Measurements from ENCODE around the gene BBS9. TPM values are rescaled to one million over a fixed set of nuclear protein-coding genes. Genes with fewer than 3 reads are reported as not detected.

The BBS9 gene
- total RNA-seq, 4 donors from 2014 or later: 22.0 to 72.5 (median 35.9) TPM

DNA sequence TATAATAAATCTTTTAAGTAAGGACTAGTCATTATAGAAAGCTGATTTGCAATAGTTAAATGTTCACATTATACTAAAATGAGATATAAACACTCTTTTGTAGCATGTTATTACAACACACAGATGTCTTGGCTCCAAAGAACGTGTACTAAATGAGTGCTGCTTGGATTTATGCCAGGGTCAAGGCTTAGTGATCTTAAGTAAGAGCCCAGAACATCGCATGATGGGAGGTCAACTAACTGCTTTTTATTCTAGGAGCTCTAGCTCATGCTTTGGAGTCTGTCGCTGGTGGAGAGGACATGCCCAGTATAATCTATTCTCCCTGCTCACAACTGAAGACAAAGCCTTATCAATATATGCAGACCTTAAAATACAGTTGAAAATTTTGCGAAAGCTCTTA lies 315.1 kb downstream of the BBS9 start:
- Histone ChIP-seq H3K4me3 (no peak overlapping the region), H3K9me3 (no peaks in the 10 kb centered on the region), H3K27ac (no peak overlapping the region), H3K36me3 (no peaks in the 10 kb centered on the region), H3K4me1 (no peaks in the 10 kb centered on the region), H3K27me3 (no peaks in the 10 kb centered on the region)
- 31 to 37% methylated on average over 4 of the region's 4 CpGs for WGBS, 2 donors
- TF ChIP-seq POLR2A (IDR thresholded peaks at IDR 0.05): no peak
- TF ChIP-seq, protein P1, sequence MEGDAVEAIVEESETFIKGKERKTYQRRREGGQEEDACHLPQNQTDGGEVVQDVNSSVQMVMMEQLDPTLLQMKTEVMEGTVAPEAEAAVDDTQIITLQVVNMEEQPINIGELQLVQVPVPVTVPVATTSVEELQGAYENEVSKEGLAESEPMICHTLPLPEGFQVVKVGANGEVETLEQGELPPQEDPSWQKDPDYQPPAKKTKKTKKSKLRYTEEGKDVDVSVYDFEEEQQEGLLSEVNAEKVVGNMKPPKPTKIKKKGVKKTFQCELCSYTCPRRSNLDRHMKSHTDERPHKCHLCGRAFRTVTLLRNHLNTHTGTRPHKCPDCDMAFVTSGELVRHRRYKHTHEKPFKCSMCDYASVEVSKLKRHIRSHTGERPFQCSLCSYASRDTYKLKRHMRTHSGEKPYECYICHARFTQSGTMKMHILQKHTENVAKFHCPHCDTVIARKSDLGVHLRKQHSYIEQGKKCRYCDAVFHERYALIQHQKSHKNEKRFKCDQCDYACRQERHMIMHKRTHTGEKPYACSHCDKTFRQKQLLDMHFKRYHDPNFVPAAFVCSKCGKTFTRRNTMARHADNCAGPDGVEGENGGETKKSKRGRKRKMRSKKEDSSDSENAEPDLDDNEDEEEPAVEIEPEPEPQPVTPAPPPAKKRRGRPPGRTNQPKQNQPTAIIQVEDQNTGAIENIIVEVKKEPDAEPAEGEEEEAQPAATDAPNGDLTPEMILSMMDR (IDR thresholded peaks at IDR 0.05): no peak
- TF ChIP-seq EP300 (IDR thresholded peaks at IDR 0.05): peak in 1 of 2 donors; percentile 71
- DNase-seq (ENCODE audit: low spot score in 2 of 2): peak in 1 of 2 donors; percentile 89

DNA sequence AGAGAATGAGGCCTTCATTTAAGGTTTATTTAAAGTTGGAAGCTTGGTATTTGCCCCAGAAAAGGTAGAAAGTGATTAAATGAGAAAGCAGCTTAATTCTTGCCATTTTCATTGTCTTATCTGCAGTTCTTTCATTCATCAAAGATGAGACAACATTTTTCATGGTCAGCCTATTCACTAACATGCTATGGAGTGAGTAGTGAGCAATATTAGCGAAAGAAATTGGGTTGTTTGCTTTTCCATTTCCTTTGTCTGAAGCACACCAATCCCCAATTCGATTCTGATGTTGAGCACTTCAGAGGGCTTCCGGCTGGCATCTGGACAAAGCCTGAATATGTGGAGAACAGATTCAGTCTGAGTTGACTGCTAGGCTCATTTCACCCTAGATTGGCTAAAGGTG lies 317.2 kb downstream of the BBS9 start:
- no peaks in the 10 kb centered on the region for H3K4me1 ChIP-seq
- TF ChIP-seq EP300 (IDR thresholded peaks at IDR 0.05) (no peak), POLR2A (IDR thresholded peaks at IDR 0.05) (no peak)
- TF ChIP-seq, protein P1 (IDR thresholded peaks at IDR 0.05): no peak
- H3K27ac ChIP-seq: no peak overlapping the region
- 87 to 94% methylated on average over 3 of the region's 3 CpGs for WGBS, 2 donors
- no peak for DNase-seq (ENCODE audit: low spot score in 2 of 2)
- H3K9me3 ChIP-seq: peaks cover 0 to 5% (median 0%) of the 10 kb centered on the region in 4 donors
- no peaks in the 10 kb centered on the region for H3K27me3 ChIP-seq
- no peaks in the 10 kb centered on the region for H3K36me3 ChIP-seq
- H3K4me3 ChIP-seq: no peak overlapping the region

DNA sequence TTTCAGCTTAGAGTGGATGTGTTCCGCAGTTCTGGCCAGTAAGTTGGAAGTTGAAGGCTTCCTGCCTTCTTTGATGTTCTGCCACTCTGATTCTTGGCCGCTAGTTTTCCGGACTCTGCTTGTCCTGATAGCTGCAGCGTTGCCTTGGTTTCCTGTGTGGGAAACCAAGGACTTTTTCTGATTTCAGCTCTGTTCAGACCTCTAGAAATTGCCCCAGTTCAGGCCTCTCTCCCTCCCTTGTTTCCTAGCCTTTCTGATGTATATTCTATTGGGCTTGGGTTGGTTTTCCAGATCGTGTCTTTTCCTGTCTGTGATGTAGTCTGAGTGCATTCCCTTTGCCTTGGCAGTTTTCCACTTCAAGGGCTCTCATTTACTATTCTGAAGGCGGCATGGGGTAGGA lies 318.7 kb downstream of the BBS9 start:
- Histone ChIP-seq H3K4me3 (no peak overlapping the region), H3K4me1 (no peaks in the 10 kb centered on the region), H3K36me3 (peaks cover 0 to 3% (median 0%) of the 10 kb centered on the region in 3 donors), H3K9me3 (peaks cover 0 to 6% (median 0%) of the 10 kb centered on the region in 4 donors), H3K27ac (no peak overlapping the region), H3K27me3 (no peaks in the 10 kb centered on the region)
- WGBS, 2 donors: 59 to 68% methylated on average over 6 of the region's 6 CpGs
- DNase-seq (ENCODE audit: low spot score in 2 of 2): no peak
- TF ChIP-seq, protein P1 (IDR thresholded peaks at IDR 0.05): no peak
- TF ChIP-seq POLR2A (IDR thresholded peaks at IDR 0.05) (no peak), EP300 (IDR thresholded peaks at IDR 0.05) (no peak)

DNA sequence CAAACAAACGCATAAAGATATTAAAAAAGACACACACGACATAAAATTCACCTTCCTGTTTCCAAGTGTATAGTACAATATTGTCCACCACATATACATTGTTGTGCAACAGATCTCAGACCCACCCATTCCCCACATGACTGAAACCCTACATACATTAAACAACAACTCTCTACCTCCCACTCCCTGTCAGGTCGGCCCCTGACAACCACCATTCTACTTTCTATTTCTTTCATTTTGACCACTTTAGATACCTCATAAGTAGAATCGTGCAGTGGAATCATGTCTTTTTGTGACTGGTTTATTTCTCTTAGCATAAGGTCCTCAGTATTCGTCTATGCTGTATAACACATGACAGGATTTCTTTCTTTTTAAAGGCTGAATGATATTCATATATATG lies 320.5 kb downstream of the BBS9 start:
- no peak overlapping the region for H3K27ac ChIP-seq
- TF ChIP-seq, protein P1 (IDR thresholded peaks at IDR 0.05): no peak
- TF ChIP-seq EP300 (IDR thresholded peaks at IDR 0.05): no peak
- no peak for TF ChIP-seq POLR2A (IDR thresholded peaks at IDR 0.05)
- DNase-seq (ENCODE audit: low spot score in 2 of 2): no peak
- no peaks in the 10 kb centered on the region for H3K4me1 ChIP-seq
- H3K9me3 ChIP-seq: peaks cover 0 to 6% (median 0%) of the 10 kb centered on the region in 4 donors
- H3K36me3 ChIP-seq: peaks cover 0 to 3% (median 0%) of the 10 kb centered on the region in 3 donors
- WGBS, 2 donors: 81 to 91% methylated on average over 5 of the region's 5 CpGs
- H3K4me3 ChIP-seq: no peak overlapping the region
- no peaks in the 10 kb centered on the region for H3K27me3 ChIP-seq

DNA sequence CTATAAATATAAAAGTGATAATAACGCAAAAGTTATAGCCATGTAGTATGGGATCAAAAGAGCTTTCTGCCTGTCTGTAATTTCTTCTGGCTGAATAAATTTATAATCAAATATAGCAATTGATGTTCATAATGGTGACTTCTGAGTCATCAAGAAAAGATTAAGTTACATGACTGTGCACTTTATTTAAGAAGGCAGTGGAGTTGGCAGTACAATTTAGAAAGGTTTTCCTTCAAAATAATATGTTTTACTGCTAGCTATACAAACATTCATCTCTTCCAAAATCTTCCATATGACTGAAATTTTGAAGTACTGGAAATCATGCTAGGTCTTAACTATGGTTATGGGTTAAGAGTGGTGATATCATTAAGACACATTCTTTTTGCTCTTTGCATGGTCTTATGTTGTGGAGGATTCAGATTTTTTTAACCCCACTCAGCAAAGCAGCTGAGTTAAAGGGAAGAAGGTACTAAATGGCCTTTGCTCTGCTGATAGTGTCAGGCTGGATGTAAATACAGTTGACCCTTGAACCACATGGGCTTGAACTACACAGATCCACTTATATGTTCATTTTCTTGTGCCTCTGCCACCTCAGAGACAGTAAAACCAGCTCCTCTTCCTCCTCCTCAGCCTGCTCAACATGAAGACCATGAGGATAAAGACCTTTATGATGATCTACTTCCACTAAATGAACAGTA lies 323.6 kb downstream of the BBS9 start:
- Histone ChIP-seq H3K27me3 (no peaks in the 10 kb centered on the region), H3K4me1 (no peaks in the 10 kb centered on the region), H3K36me3 (peaks cover 0 to 3% (median 0%) of the 10 kb centered on the region in 3 donors), H3K9me3 (peaks cover 0 to 6% (median 0%) of the 10 kb centered on the region in 4 donors), H3K27ac (no peak overlapping the region), H3K4me3 (no peak overlapping the region)
- no peak for DNase-seq (ENCODE audit: low spot score in 2 of 2)
- TF ChIP-seq, protein P1 (IDR thresholded peaks at IDR 0.05): no peak
- TF ChIP-seq POLR2A (IDR thresholded peaks at IDR 0.05) (no peak), EP300 (IDR thresholded peaks at IDR 0.05) (no peak)
- 97 to 98% methylated on average over 1 of the region's 1 CpG for WGBS, 2 donors

All from tibial nerve (tissue), 4 donors.